Neural crest cell (in vitro differentiated cells): ENCODE results near the gene ATXN1L. TPM values are rescaled to one million over a fixed set of nuclear protein-coding genes. Genes with fewer than 3 reads are reported as not detected.

Experiments used
- DNase-seq: peaks from one replicate; pipeline ENCODE4 v3.0.0; 2021; ENCODE audit warnings: low read depth, mixed read lengths, low spot score
- H3K27ac Mint-ChIP-seq: one replicate; pipeline ENCODE4 v1.8.0; 2021; ENCODE audit warnings: mild to moderate bottlenecking, mixed read lengths; ENCODE audit not compliant: unreplicated experiment
- H3K27me3 Mint-ChIP-seq: 2 replicates; pipeline ENCODE4 v1.8.0; 2021; ENCODE audit warnings: low read depth, mild to moderate bottlenecking, mixed read lengths
- H3K36me3 Mint-ChIP-seq: 2 replicates; pipeline ENCODE4 v1.8.0; 2021; ENCODE audit warnings: low read depth, mild to moderate bottlenecking, mixed read lengths
- H3K4me1 Mint-ChIP-seq: 2 replicates; pipeline ENCODE4 v1.8.0; 2021; ENCODE audit warnings: mixed read lengths
- H3K4me3 Mint-ChIP-seq: one replicate; pipeline ENCODE4 v1.8.0; 2021; ENCODE audit warnings: mild to moderate bottlenecking, mixed read lengths
- H3K9me3 Mint-ChIP-seq: 2 replicates; pipeline ENCODE4 v1.8.0; 2021; ENCODE audit warnings: mixed read lengths
- total RNA-seq: library from RNA; stranded (reverse); gene quantifications from 2 replicates; pipeline ENCODE4 v1.2.1, GENCODE V29; 2021
- TF ChIP-seq, protein P1 (sequence below): fragments of 200-600 bp; sonication (generic); conservative IDR thresholded peaks from 2 replicates; pipeline ENCODE4 v1.5.0; 2021; ENCODE audit warnings: antibody characterized with exemption, mild to moderate bottlenecking

The ATXN1L gene
- total RNA-seq, 1 donor from 2014 or later = 28.4 TPM

DNA sequence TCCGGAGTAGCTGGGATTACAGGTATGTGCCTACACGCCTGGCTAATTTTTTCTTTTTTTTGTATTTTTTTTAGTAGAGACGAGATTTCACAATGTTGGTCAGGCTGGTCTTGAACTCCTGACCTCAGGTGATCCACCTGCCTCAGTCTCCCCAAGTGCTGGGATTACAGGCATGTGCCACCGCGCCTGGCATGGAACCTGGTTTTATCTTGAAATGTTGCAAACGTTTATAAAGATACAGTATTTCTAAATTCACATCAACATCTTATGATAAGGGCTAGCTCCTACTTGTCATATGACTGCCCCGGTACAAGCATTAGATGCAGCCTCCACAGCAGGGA, 48.1 kb downstream of the ATXN1L start:
- Mint-ChIP-seq H3K27me3 (no peaks in the 10 kb centered on the region), H3K27ac (peak overlapping the region; percentile 87), H3K4me1 (peaks cover 15% of the 10 kb centered on the region), H3K4me3 (peak overlapping the region; percentile 99), H3K9me3 (no peaks in the 10 kb centered on the region), H3K36me3 (no peaks in the 10 kb centered on the region)
- no peak for DNase-seq
- TF ChIP-seq, protein P1, sequence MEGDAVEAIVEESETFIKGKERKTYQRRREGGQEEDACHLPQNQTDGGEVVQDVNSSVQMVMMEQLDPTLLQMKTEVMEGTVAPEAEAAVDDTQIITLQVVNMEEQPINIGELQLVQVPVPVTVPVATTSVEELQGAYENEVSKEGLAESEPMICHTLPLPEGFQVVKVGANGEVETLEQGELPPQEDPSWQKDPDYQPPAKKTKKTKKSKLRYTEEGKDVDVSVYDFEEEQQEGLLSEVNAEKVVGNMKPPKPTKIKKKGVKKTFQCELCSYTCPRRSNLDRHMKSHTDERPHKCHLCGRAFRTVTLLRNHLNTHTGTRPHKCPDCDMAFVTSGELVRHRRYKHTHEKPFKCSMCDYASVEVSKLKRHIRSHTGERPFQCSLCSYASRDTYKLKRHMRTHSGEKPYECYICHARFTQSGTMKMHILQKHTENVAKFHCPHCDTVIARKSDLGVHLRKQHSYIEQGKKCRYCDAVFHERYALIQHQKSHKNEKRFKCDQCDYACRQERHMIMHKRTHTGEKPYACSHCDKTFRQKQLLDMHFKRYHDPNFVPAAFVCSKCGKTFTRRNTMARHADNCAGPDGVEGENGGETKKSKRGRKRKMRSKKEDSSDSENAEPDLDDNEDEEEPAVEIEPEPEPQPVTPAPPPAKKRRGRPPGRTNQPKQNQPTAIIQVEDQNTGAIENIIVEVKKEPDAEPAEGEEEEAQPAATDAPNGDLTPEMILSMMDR = no peak

DNA sequence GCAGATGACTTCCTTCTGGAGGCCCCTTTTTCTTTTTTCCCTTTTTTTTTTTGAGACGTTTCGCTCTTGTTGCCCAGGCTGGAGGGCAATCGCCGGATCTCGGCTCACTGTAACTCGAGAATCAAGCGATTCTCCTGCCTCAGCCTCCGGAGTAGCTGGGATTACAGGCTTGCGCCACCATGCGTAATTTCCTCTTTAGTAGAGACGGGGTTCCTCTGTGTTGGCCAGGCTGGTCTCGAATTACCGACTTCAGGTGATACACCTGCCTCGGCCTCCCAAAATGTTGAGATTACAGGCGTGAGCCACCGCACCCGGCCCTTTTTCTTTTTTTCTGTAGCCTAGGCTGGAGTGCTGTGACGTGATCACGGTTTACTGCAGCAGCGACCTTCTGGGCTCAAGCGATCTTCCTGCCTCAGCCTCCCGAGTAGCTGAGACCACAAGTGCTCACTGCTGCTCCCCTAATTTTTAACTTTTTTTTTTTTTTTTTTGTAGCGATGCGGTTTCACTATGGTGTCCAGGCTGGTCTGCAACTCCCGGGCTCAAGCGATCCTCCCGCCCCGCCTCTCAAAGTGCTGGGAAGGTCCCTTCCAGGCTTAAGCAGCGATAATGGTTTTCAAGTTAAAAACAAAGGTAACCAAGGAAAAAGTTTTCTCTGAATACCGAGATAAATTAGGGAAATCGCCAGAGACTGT, 48.6 kb downstream of the ATXN1L start:
- H3K4me1 Mint-ChIP-seq = peaks cover 15% of the 10 kb centered on the region
- H3K9me3 Mint-ChIP-seq = no peaks in the 10 kb centered on the region
- H3K36me3 Mint-ChIP-seq = no peaks in the 10 kb centered on the region
- TF ChIP-seq, protein P1 = no peak
- H3K27ac Mint-ChIP-seq = peak overlapping the region; percentile 96
- H3K4me3 Mint-ChIP-seq = peak overlapping the region; percentile 99
- H3K27me3 Mint-ChIP-seq = no peaks in the 10 kb centered on the region
- peak; percentile 23 for DNase-seq

DNA sequence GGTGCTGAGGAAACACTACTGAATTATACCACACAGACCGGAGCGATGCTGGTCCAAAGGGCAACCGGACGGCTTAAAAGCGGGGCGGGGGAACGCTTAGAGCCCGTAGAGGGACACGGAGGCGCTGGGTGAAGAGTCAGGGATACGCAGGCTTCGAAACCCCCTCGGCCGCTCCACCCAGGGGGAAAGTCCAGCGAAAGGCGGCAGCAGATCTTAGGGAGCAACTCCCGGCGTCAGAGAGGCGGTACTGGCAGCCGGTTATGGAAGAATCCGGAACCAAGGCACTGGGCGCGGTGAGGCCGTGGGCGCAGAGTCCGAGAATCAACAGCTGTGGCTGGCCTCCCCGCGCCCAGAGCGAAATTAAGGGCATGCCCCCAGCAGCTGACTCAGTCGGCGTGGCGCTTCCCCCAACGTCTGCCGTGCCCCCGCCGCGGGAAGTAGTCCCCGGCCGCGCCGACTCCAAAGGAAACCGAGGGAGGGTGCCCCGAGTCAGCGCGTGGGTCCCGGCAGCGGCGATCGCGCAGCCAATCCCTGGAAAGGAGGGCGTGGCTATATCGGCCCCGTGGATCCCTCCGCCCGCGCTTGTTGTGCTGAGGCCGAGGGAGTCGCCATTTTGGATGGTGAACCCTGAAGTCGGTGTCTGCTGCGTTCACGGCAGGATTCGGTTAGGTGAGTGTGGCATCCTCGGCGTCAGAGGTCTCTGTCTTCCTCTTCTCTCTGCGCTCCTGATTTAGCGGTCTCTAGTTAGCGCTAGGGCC, 49.3 kb downstream of the ATXN1L start, which contains the start of gene IST1:
TSS of gene IST1 (plus strand) at position 611 of the 758 bp plus-strand sequence. CDS start 20,110 bp downstream, outside the sequence.
- Mint-ChIP-seq H3K27ac (peak within 1 kb of the TSS; percentile 98), H3K36me3 (peaks cover under 1% of the 10 kb centered on the region), H3K9me3 (no peaks in the 10 kb centered on the region), H3K27me3 (no peaks in the 10 kb centered on the region), H3K4me1 (peaks cover 17% of the 10 kb centered on the region), H3K4me3 (peak within 1 kb of the TSS; percentile 99)
- TF ChIP-seq, protein P1 = no peak
- peak; percentile 96 for DNase-seq

DNA sequence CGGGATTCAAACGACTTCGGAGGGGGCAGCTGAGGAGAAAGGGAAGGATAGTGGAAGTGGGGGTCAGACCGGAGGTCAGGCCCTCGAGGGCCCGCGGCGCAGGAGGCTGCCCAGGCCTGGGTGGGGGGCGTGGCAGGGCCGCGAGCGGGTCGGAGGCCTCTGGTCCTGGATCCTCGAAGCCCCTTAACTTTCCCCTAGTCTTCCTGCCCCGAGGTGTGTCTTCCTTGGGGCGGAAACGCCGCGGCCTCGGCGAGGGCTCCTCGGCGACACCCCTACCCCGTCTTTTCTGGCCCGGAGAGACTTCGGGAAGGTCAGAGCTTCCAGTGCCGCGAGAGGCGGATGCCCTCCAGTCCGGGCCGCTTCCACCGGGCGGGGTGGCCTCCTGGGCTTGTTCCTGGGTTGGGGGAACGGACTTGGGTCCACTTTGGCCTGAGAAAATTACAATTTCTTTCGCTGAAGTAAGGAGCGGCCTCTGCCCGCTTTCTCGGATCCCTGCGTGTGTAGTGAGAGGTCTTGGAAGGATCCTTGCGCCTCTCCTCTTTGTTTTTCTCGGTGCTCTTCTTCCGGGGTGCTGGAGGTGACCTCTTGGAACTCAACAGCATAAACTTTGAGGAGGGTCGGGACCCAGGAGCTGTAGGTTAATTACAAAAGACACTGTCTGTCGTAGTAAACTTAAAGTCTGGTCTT, 50.0 kb downstream of the ATXN1L start:
- peak overlapping the region; percentile 99 for H3K4me3 Mint-ChIP-seq
- H3K4me1 Mint-ChIP-seq = peaks cover 21% of the 10 kb centered on the region
- H3K27ac Mint-ChIP-seq = peak overlapping the region; percentile 98
- peaks cover 2% of the 10 kb centered on the region for H3K36me3 Mint-ChIP-seq
- H3K27me3 Mint-ChIP-seq = no peaks in the 10 kb centered on the region
- H3K9me3 Mint-ChIP-seq = no peaks in the 10 kb centered on the region
- no peak for DNase-seq
- TF ChIP-seq, protein P1 = no peak

DNA sequence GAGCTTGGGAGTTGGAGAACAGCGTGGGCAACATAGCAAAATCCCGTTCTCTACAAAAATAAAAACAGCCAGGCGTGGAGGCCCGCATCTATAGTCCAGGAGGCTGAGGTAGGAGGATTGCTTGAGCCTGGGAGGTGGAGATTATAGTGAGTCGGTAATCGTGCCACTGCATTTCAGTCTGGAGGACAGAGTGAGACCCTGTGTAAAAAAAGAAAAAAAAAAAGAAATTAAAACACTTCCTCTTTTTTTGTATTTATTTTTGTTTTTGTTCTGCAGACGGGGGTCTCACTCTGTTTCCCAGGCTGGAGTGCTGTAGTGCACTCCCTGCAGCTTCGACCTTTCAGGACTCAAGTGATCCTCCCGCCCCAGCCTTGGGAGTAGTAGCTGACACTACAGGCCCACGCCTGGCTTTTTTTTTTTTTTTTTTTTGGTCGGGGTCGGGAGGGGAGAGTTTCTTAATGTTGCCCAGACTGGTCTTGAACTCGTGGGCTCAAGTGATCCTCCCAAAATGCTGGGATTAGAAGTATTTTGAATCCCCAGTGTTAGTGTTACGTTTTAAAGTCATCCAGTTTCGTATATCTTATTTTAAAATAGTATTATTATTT, 51.1 kb downstream of the ATXN1L start:
- peaks cover 2% of the 10 kb centered on the region for H3K36me3 Mint-ChIP-seq
- no peak overlapping the region for H3K27ac Mint-ChIP-seq
- H3K9me3 Mint-ChIP-seq = no peaks in the 10 kb centered on the region

More for the DNA sequence above, 51.1 kb downstream of the ATXN1L start:
- no peak for DNase-seq
- H3K4me1 Mint-ChIP-seq = peaks cover 27% of the 10 kb centered on the region
- TF ChIP-seq, protein P1 = no peak
- peak overlapping the region; percentile 99 for H3K4me3 Mint-ChIP-seq
- H3K27me3 Mint-ChIP-seq = no peaks in the 10 kb centered on the region
